Adrenal gland (tissue), 12 donors: ENCODE results near the gene UBR1. TPM values are rescaled to one million over a fixed set of nuclear protein-coding genes. Genes with fewer than 3 reads are reported as not detected.

ENCODE experiments used
- DNase-seq, 7 donors: peaks; one replicate each; pipeline ENCODE4 v3.0.0-alpha.2; 2019 to 2020
- H3K27ac ChIP-seq, 5 donors: fragments of 200-600 bp; sonication (generic) in 4 of 5; 1 replicate in 3 of 5; 2 replicates in 2 of 5; pipeline versions ENCODE4 v1.5.1 to v1.8.0; 2016 to 2020; ENCODE audit warnings: mild to moderate bottlenecking in 1 of 5
- H3K27me3 ChIP-seq: fragments of 200-600 bp; 2 replicates; pipeline ENCODE4 v1.8.0; 2021
- H3K36me3 ChIP-seq, 2 donors: fragments of 200-600 bp; replicated peaks in 1 of 2; 1 replicate in 1 of 2; 2 replicates in 1 of 2; pipeline versions ENCODE4 v1.5.1 to v1.8.0; 2018 to 2022
- H3K4me1 ChIP-seq, 2 donors: fragments of 200-600 bp; replicated peaks in 1 of 2; 1 replicate in 1 of 2; 2 replicates in 1 of 2; pipeline versions ENCODE4 v1.5.1 to v1.8.0; 2018 to 2021
- H3K4me3 ChIP-seq, 4 donors: fragments of 200-600 bp; sonication (generic) in 3 of 4; one replicate each; pipeline ENCODE4 v1.5.1; 2016 to 2018
- H3K9me3 ChIP-seq, 3 donors: fragments of 200-600 bp; sonication (generic) in 1 of 3; replicated peaks in 1 of 3; 1 replicate in 2 of 3; 2 replicates in 1 of 3; pipeline versions ENCODE4 v1.5.1 to v1.8.0; 2016 to 2021
- POLR2A ChIP-seq, 2 donors: fragments of 450-650 bp; IDR thresholded peaks; one replicate each; pipeline ENCODE4 v1.6.1; 2017; ENCODE audit warnings: antibody characterized with exemption in 2 of 2, mild to moderate bottlenecking in 2 of 2, moderate library complexity in 1 of 2
- WGBS, 4 donors: extraction: QIAGEN DNeasy Blood & Tissue Kit in 2 of 4; methylation state at CpG; one replicate each; pipeline versions ENCODE4 v1.1.5 to v1.1.7; 2013 to 2017; 5-methylcytosine and 5-hydroxymethylcytosine counted together
- intact Hi-C, 2 donors: fragments of 100-400 bp; cut with DNase I; formaldehyde crosslinking; loops; one replicate each; pipeline versions ENCODE4 v1.14.1 to v1.15.0; 2022 to 2023
- polyA plus RNA-seq, 3 donors: library from polyadenylated mRNA; stranded (reverse); fragments of 200-250 nt in 2 of 3; fragments of 350-450 nt in 1 of 3; fragmentation: Illumina TruSeq in 1 of 3; extraction: RNeasy Lipid Tissue Mini Kit (QIAGEN cat#74804) in 1 of 3; gene quantifications; one replicate each; pipeline ENCODE4 v1.2.3, GENCODE V29; 2013 to 2014
- total RNA-seq, 9 donors: library from RNA; depleted of rRNA in 4 of 9; stranded (reverse); fragments of >200 nt in 4 of 9; fragments of 120-200 nt in 1 of 9; fragmentation: NEBNext Ultra II Directional in 1 of 9; extraction: Animal tissue kit (Norgen Biotek cat#: 25700) in 1 of 9; gene quantifications; one replicate each; pipeline versions ENCODE4 v1.1.0 to v1.2.4, GENCODE V29; 2013 to 2023
- TF ChIP-seq, protein P1 (sequence below), 6 experiments: fragments of 450-650 bp in 4 of 6; fragments of 200-600 bp in 2 of 6; sonication (generic) in 1 of 6; IDR thresholded peaks; 1 replicate in 5 of 6; 2 replicates in 1 of 6; pipeline versions ENCODE4 v1.5.1 to v1.8.0; 2016 to 2021; ENCODE audit warnings: antibody characterized with exemption in 6 of 6, mild to moderate bottlenecking in 2 of 6, moderate library complexity in 1 of 6
- donor health status: healthy with polysubstance abuse.
- donor health status: Bipolar disorder and iron deficiency.
- donor health status: DM: yes; HTN: yes; CAD: no.
- donor health status: DM: no; HTN: no; CAD: no.
- donor health status: DM: no; HTN: no; CAD: no.
- donor health status: DM: yes; HTN: yes; CAD: no.

UBR1 gene
- total and polyA plus RNA-seq, 12 donors, result 3.9 to 37.9 (median 21.6) TPM

DNA sequence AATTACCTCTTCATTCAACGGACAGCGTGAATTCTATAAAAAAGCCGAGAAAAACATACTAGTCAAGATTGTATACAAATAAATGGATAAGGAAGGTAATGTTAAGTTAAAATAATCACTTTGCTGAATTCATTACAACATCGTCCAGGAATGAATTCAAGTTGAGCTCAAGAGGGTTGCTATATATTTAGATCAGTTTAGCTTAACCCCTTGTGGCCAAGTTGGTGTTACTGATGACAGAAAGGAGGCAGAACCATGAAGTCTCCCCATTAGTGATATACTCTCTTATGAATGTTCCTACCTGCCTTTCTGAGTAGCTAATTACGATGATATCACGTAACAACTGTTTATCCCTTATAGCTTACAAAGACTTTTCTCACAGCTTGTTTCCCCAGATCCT, 34.9 kb downstream of the UBR1 start:
- no peak for DNase-seq
- intact Hi-C loops, result no loop called here
- Histone ChIP-seq H3K27me3 (no peaks in the 10 kb centered on the region), H3K36me3 (peaks cover 0 to 58% of the 10 kb centered on the region in 2 donors), H3K4me1 (no peaks in the 10 kb centered on the region), H3K4me3 (no peak overlapping the region), H3K27ac (no peak overlapping the region), H3K9me3 (no peaks in the 10 kb centered on the region)
- TF ChIP-seq, protein P1, sequence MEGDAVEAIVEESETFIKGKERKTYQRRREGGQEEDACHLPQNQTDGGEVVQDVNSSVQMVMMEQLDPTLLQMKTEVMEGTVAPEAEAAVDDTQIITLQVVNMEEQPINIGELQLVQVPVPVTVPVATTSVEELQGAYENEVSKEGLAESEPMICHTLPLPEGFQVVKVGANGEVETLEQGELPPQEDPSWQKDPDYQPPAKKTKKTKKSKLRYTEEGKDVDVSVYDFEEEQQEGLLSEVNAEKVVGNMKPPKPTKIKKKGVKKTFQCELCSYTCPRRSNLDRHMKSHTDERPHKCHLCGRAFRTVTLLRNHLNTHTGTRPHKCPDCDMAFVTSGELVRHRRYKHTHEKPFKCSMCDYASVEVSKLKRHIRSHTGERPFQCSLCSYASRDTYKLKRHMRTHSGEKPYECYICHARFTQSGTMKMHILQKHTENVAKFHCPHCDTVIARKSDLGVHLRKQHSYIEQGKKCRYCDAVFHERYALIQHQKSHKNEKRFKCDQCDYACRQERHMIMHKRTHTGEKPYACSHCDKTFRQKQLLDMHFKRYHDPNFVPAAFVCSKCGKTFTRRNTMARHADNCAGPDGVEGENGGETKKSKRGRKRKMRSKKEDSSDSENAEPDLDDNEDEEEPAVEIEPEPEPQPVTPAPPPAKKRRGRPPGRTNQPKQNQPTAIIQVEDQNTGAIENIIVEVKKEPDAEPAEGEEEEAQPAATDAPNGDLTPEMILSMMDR (IDR thresholded peaks at IDR 0.05), result no peak
- no peak for TF ChIP-seq POLR2A (IDR thresholded peaks at IDR 0.05)
- 89 to 95% (median 94%) methylated on average over 6 of the region's 6 CpGs for WGBS, 4 donors

- Histone ChIP-seq H3K27ac (no peak overlapping the region), H3K4me3 (no peak overlapping the region), H3K36me3 (peaks cover 0 to 58% of the 10 kb centered on the region in 2 donors), H3K9me3 (no peaks in the 10 kb centered on the region), H3K27me3 (no peaks in the 10 kb centered on the region), H3K4me1 (no peaks in the 10 kb centered on the region)
- intact Hi-C loops, result no loop called here
- TF ChIP-seq POLR2A (IDR thresholded peaks at IDR 0.05), result no peak
- TF ChIP-seq, protein P1 (IDR thresholded peaks at IDR 0.05), result no peak
- DNase-seq, result no peak
- 92 to 96% (median 94%) methylated on average over 4 of the region's 4 CpGs for WGBS, 4 donors
These were observed 35.6 kb downstream of the UBR1 start for GRCh38 chr15:43070249-43070648.

DNA sequence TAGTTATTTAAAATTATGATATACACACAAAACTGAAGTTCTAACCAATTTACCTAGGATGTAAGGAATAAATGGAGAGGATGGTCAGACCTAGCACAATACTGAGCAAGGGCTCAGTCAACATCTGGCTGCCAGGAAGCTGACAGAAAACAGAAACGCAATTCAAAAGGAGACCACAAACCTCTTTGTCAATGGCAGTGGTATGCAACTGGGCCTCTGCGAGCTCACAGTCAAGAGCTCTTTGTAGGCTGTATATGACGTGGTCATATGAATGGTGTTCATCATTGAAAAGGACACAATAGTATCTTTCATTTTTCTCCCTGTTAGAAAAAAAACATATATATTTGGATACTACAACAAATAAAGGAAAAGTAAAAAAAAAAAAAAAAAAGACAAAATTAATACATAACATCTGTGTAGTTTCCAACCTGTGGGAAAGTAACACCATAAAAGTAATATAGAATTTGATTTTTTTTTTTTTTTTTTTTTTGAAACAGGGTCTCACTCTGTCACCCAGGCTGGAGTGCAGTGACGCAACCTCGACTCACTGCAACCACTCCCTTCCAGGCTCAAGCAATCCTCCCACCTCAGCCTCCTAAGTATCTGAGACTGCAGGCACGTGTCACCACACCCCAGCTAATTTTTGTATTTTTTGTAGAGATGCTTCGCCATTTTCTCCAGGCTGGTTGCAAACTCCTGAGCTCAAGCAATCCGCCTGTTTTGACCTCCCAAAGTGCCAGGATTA, 37.9 kb downstream of the UBR1 start:
- Histone ChIP-seq H3K9me3 (no peaks in the 10 kb centered on the region), H3K27me3 (no peaks in the 10 kb centered on the region), H3K4me3 (no peak overlapping the region), H3K27ac (no peak overlapping the region), H3K36me3 (peaks cover 0 to 43% of the 10 kb centered on the region in 2 donors), H3K4me1 (no peaks in the 10 kb centered on the region)
- no peak for DNase-seq
- 89 to 95% (median 92%) methylated on average over 8 of the region's 8 CpGs for WGBS, 4 donors
- intact Hi-C loops, result no loop called here
- TF ChIP-seq, protein P1 (IDR thresholded peaks at IDR 0.05), result no peak
- no peak for TF ChIP-seq POLR2A (IDR thresholded peaks at IDR 0.05)

DNA sequence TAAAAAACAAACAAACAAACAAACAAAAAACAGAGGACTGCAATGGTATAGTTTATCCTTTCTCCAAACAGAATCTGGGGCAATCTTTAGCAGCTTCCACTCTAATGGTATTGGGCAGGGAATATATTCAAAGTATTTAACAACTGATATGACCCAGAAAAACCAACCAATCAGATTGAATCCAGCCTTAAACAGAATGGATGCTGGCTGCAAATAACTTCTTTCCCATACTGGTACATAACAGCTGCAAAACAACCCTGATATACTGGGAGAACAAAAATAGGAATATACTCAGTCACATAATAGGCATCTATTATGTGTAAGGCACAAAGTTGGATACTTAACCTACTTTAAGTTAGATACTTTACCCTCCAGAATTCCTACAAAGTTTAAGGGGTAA, 49.1 kb downstream of the UBR1 start:
- Histone ChIP-seq H3K27me3 (no peaks in the 10 kb centered on the region), H3K27ac (no peak overlapping the region), H3K4me1 (no peaks in the 10 kb centered on the region), H3K9me3 (no peaks in the 10 kb centered on the region), H3K4me3 (no peak overlapping the region), H3K36me3 (peaks cover 0 to 70% of the 10 kb centered on the region in 2 donors)
- TF ChIP-seq, protein P1 (IDR thresholded peaks at IDR 0.05), result no peak
- TF ChIP-seq POLR2A (IDR thresholded peaks at IDR 0.05), result no peak
- DNase-seq, result no peak
- intact Hi-C loops, result no loop called here
